Activated CD4-positive, CD25-positive, alpha-beta regulatory T cell treated with anti-CD3 and anti-CD28 coated beads, Interleukin-2, amount 50 U/mL, for 72 hours (primary cell): ENCODE measurements around the gene PGAM2.

Experiments
- DNase-seq: peaks from one replicate; pipeline ENCODE4 v3.0.0; 2021

Gene PGAM2

GRCh38 chr7:44063894-44064651 lies 1.3 kb downstream of the PGAM2 start:
- peak; percentile 27 for DNase-seq

- peak; percentile 24 for DNase-seq
Observed at GRCh38 chr7:44063547-44063893, 1.8 kb downstream of the PGAM2 start.

- no peak for DNase-seq
Observed at GRCh38 chr7:44062903-44063295, 2.5 kb downstream of the PGAM2 start.

- peak; percentile 29 for DNase-seq
Observed at GRCh38 chr7:44062180-44062902, 3.0 kb downstream of the PGAM2 start.

- DNase-seq: peak; percentile 14
Observed at GRCh38 chr7:44061645-44062179, 3.7 kb downstream of the PGAM2 start.

- no peak for DNase-seq
Observed at GRCh38 chr7:44060948-44061644, 4.3 kb downstream of the PGAM2 start.

GRCh38 chr7:44060091-44060947 lies 5.0 kb downstream of the PGAM2 start:
- DNase-seq: peak; percentile 26

GRCh38 chr7:44059219-44060090 lies 5.9 kb downstream of the PGAM2 start:
- DNase-seq: peak; percentile 4

- peak; percentile 26 for DNase-seq
Observed at GRCh38 chr7:44058759-44059218, 6.6 kb downstream of the PGAM2 start.

- peak; percentile 25 for DNase-seq
Observed at GRCh38 chr7:44057849-44058758, 7.3 kb downstream of the PGAM2 start.

GRCh38 chr7:44057181-44057848 lies 8.1 kb downstream of the PGAM2 start:
- DNase-seq: peak; percentile 15

GRCh38 chr7:44056681-44057080 lies 8.7 kb downstream of the PGAM2 start:
- no peak for DNase-seq

GRCh38 chr7:44052771-44053365 lies 12.5 kb downstream of the PGAM2 start:
- DNase-seq: no peak

- no peak for DNase-seq
Observed at GRCh38 chr7:44051611-44052220, 13.7 kb downstream of the PGAM2 start.

- no peak for DNase-seq
Observed at GRCh38 chr7:44050915-44051560, 14.3 kb downstream of the PGAM2 start.

- no peak for DNase-seq
Observed at GRCh38 chr7:44050121-44050914, 15.0 kb downstream of the PGAM2 start.

- no peak for DNase-seq
Observed at GRCh38 chr7:44048031-44048795, 17.2 kb downstream of the PGAM2 start.
